NB4 (cell line): ENCODE data around the gene CTNND2.

ENCODE experiments used
- DNase-seq: peaks from one replicate; pipeline ENCODE4 v3.0.0; 2010; ENCODE audit warnings: low read depth
- H3K4me3 ChIP-seq: one replicate; pipeline ENCODE4 v1.5.1; 2011; ENCODE audit warnings: mild to moderate bottlenecking, low read depth, low read length, moderate library complexity
- MYC ChIP-seq: IDR thresholded peaks from 2 replicates; pipeline ENCODE4 v1.6.1; 2011; ENCODE audit warnings: low read depth, low read length
- POLR2A ChIP-seq: IDR thresholded peaks from 2 replicates; pipeline ENCODE4 v1.6.1; 2011; ENCODE audit warnings: mild to moderate bottlenecking; ENCODE audit not compliant: insufficient read length; ENCODE audit errors: extremely low read depth
- TF ChIP-seq, protein P1 (sequence below): IDR thresholded peaks from one replicate; pipeline ENCODE4 v1.5.1; 2012; ENCODE audit warnings: low read depth, low read length
- TF ChIP-seq, protein P2 (sequence below): IDR thresholded peaks from 2 replicates; pipeline ENCODE4 v1.6.1; 2011; ENCODE audit warnings: low read depth, low read length

The CTNND2 gene

DNA sequence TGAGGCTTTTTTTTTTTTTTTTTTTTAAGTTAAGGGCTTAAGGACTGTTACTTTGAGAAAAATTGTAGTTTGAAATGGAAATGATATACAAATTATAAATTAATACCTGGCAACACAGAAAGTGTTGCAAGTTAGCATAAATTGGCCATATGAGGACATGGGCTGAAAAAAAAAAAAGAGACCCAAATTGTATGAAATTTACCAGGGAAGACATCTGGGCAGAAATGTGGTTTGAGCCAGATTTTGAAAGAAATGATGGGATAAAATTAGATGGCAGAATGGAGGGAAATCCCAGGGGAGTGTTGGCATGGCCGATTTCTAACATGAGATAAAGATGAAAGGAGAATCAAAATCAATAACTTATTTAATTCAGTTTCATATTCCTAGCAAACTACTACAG lies 472.1 kb downstream of the CTNND2 start:
- TF ChIP-seq MYC (no peak), POLR2A (no peak)
- TF ChIP-seq, protein P1, sequence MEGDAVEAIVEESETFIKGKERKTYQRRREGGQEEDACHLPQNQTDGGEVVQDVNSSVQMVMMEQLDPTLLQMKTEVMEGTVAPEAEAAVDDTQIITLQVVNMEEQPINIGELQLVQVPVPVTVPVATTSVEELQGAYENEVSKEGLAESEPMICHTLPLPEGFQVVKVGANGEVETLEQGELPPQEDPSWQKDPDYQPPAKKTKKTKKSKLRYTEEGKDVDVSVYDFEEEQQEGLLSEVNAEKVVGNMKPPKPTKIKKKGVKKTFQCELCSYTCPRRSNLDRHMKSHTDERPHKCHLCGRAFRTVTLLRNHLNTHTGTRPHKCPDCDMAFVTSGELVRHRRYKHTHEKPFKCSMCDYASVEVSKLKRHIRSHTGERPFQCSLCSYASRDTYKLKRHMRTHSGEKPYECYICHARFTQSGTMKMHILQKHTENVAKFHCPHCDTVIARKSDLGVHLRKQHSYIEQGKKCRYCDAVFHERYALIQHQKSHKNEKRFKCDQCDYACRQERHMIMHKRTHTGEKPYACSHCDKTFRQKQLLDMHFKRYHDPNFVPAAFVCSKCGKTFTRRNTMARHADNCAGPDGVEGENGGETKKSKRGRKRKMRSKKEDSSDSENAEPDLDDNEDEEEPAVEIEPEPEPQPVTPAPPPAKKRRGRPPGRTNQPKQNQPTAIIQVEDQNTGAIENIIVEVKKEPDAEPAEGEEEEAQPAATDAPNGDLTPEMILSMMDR = no peak
- TF ChIP-seq, protein P2, sequence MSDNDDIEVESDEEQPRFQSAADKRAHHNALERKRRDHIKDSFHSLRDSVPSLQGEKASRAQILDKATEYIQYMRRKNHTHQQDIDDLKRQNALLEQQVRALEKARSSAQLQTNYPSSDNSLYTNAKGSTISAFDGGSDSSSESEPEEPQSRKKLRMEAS = no peak
- no peak overlapping the region for H3K4me3 ChIP-seq
- DNase-seq = no peak

DNA sequence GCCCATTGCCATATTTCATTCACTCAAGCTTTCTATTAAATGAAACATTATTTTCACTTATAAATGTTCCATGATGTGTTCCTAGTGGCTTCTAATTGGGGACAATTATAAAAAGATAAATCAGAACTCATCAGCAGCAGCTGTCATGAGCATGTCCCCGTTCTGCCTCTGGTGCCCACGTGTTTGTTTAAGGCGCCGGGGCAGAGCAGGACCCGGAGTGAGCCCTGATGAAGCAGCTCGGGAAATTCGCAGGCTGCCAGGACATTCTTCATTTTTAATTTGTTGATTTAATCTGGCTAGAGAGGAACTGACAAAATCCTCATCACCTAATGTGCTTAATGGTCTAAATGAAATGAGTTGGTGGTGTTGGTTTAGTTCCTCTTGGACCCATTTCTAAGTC lies 475.0 kb downstream of the CTNND2 start:
- no peak overlapping the region for H3K4me3 ChIP-seq
- DNase-seq = no peak
- TF ChIP-seq POLR2A = no peak
- TF ChIP-seq, protein P2 = no peak
- TF ChIP-seq MYC = no peak
- TF ChIP-seq, protein P1 = no peak

DNA sequence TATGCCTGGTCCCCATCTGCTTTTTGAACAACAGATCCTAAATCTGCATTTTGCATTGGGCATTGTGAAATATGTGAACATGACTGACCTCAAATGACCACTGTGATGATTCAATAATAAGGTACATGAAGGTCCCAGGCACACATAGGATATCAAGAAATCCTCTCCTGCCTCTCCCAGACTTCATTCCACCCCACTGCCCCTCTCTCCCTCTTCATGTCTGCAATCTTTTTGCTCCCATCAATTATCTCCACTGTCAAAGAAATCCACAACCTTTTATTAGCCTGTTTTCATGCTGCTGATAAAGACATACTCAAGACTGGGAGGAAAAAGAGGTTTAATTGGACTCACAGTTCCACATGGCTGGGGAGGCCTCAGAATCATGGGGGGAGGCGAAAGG lies 476.7 kb downstream of the CTNND2 start:
- DNase-seq = no peak
- TF ChIP-seq MYC (no peak), POLR2A (no peak)
- TF ChIP-seq, protein P1 = no peak
- TF ChIP-seq, protein P2 = no peak
- H3K4me3 ChIP-seq = no peak overlapping the region

DNA sequence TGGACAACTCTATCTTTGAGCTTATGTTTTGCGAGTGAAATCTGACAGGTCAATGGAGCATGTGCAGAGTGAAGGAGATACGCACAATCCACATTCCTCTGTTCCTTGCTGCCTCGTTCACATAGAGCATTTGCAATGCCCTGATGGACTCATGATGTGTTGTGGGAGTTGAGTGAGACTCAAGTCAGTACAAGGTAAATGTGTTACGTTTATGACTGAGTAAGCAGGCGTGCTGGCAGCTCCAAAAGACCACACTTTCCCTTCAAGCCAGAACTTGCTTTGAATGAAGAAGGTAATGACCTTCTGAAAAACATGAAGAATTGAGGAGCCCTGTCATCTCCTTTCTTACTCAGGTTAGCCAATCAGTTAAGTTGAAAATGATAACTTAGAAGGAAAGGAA lies 477.8 kb downstream of the CTNND2 start:
- no peak overlapping the region for H3K4me3 ChIP-seq
- TF ChIP-seq MYC (no peak), POLR2A (no peak)
- TF ChIP-seq, protein P1 = no peak
- TF ChIP-seq, protein P2 = no peak
- DNase-seq = no peak

DNA sequence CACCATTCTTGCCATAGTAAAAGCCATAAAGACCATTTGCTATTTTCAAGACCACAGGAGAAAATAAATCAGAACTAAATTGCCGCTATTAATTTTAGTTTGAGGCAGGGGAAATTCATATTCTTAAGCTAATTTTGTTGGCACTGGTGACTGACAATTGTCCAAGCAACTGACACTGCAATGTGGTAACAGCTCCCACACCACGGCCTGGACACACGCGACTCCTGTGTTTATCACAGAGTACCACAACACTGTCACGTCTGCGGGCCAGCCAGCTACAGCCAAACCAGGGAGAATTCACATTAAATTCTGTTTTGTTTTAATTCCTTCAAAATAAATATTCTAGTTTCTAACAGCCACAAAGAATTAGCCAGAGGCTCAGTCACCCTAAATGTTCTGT lies 481.9 kb downstream of the CTNND2 start:
- TF ChIP-seq POLR2A (no peak), MYC (no peak)
- TF ChIP-seq, protein P2 = no peak
- TF ChIP-seq, protein P1 = no peak
- no peak overlapping the region for H3K4me3 ChIP-seq

DNA sequence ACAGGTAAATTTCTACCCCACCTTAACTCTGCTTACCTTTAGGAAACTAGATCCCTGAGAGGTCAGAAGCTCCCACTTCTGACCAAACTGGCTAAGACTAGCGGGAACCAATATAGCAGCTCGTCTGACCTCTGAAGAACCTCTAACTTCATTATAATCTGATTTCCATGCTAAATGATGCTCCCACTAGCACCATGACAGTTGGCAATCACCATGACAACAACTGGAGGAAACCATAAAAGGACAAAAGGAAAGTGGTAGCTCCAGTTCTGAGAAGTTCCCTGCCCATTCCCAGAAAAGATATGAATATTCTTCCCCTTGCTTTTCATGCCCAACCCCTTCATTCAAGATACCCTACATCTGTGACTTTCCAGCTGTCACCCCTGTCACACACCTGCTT lies 483.3 kb downstream of the CTNND2 start:
- TF ChIP-seq POLR2A (no peak), MYC (no peak)
- TF ChIP-seq, protein P2 = no peak
- TF ChIP-seq, protein P1 = no peak
- DNase-seq = no peak
- no peak overlapping the region for H3K4me3 ChIP-seq

More for the DNA sequence above, 481.9 kb downstream of the CTNND2 start:
- no peak for DNase-seq
